ENCODE results near the gene CCDC81. TPM values are rescaled to one million over a fixed set of nuclear protein-coding genes. Genes with fewer than 3 reads are reported as not detected.

Gene CCDC81
- total and polyA plus RNA-seq, 2 of the 4 experiments (the other 2 are of a cell fraction) = 3.1 to 6.5 TPM

DNA sequence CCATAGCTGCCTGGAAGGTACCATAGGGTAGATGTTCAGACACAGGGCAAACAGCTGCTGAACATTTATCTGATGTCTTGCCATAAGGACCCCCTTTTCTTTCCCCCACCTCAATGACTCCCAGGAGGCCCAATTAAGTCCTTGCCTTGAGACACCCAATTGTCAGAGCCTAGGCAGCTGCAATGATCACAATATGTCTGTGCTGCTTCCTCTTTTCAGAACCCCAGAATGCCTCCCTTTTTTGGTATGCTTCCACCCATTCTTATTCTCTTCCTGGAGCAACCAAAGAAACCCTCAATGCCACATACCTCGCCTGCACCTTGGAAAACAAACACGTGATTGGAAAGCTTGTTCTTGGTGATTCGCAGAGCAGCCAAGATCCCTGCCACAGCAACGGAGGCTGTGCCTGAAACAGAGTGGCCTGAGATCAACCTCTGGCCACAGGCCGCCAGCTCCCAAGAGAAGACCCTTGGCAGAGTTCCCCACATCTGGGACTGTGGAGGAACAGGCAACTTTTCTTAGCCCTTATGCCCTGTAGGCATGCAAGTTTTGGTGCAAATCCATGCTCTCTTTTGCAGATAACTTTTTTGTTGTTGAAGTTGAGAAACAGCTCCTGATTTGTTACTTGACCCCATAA is 75.4 kb downstream of the CCDC81 start:
- no peak overlapping the region for H2BK120ac ChIP-seq (ENCODE audit: low read depth, low read length)
- H3K27me3 ChIP-seq (ENCODE audit: control insufficient read depth, insufficient read depth, low read length) = no peaks in the 10 kb centered on the region
- dilution Hi-C loops (cut with HindIII; ENCODE audit: low sequenced_read_pairs, unreplicated experiment) = no loop called here
- no peak overlapping the region for H4K91ac ChIP-seq (ENCODE audit: insufficient read depth, low read depth, low read length)
- CTCF ChIA-PET = interaction anchor here (1.0 kb wide), 1 partner anchor 89 kb away, joined by 4 read pairs; no protein-coding TSS in a partner anchor
- DNase-seq (no peak), ATAC-seq (ENCODE audit: low read depth) (no peak)
- no peak overlapping the region for H2BK20ac ChIP-seq (ENCODE audit: low read depth, low read length)
- H3K4me2 ChIP-seq (ENCODE audit: low read depth, low read length) = no peak overlapping the region
- H2BK15ac ChIP-seq (ENCODE audit: low read depth, low read length) = no peak overlapping the region
- POLR2A ChIA-PET (ENCODE audit: unreplicated experiment) = no interaction called here
- H3K23ac ChIP-seq (ENCODE audit: low read depth, low read length) = no peak overlapping the region
- no peak overlapping the region for H2BK5ac ChIP-seq (ENCODE audit: low read depth, low read length, poor library complexity, severe bottlenecking)
- intact Hi-C loops (cut with micrococcal nuclease) = no loop called here
- no peaks in the 10 kb centered on the region for H3K9me1 ChIP-seq (ENCODE audit: insufficient read depth, low read length)
- no peak overlapping the region for H3K14ac ChIP-seq (replicated peaks; ENCODE audit: low read depth, low read length)
- no peak overlapping the region for H2AFZ ChIP-seq (replicated peaks; ENCODE audit: low read length, poor library complexity)
- WGBS, 2 experiments (ENCODE audit: extremely low coverage in 2 of 2, insufficient read length in 1 of 2) = 100% methylated on average over 3 of the region's 5 CpGs; no CpG with 5 or more reads in 1 of the 2 experiments
- H3K9me3 ChIP-seq (ENCODE audit: control insufficient read depth, insufficient read depth, low read length) = no peaks in the 10 kb centered on the region
- no peak overlapping the region for H3K9ac ChIP-seq (ENCODE audit: low read depth, low read length)
- no peak overlapping the region for H3K56ac ChIP-seq (ENCODE audit: extremely low read depth, insufficient read depth, low read length)
- H3K27ac ChIP-seq (ENCODE audit: insufficient read depth, low read length) = no peak overlapping the region
- H2AK9ac ChIP-seq (replicated peaks; ENCODE audit: low read depth, low read length, poor library complexity) = no peak overlapping the region
- no peak overlapping the region for H3K18ac ChIP-seq (ENCODE audit: low read depth, low read length)
- H4K20me1 ChIP-seq (ENCODE audit: insufficient read depth, low read length) = no peaks in the 10 kb centered on the region
- H3K79me1 ChIP-seq (ENCODE audit: low read depth in 1 of 2, low read length in 2 of 2) = no peaks in the 10 kb centered on the region
- H4K8ac ChIP-seq (ENCODE audit: low read depth in 2 of 2, low read length in 2 of 2) = no peak overlapping the region
- H2AK5ac ChIP-seq (ENCODE audit: low read depth, low read length) = no peak overlapping the region
- no peak overlapping the region for H4K5ac ChIP-seq (ENCODE audit: low read depth, low read length)
- TF ChIP-seq RFX5 (IDR thresholded peaks at IDR 0.05; ENCODE audit: low read depth, low read length) (no peak), FOS (IDR thresholded peaks at IDR 0.05; ENCODE audit: low read depth, low read length) (no peak), RAD21 (IDR thresholded peaks at IDR 0.05; ENCODE audit: low read length) (no peak), RCOR1 (IDR thresholded peaks at IDR 0.05; ENCODE audit: insufficient replicate concordance, low read length) (no peak), SMC3 (IDR thresholded peaks at IDR 0.05; ENCODE audit: low read depth, low read length) (no peak), CHD1 (IDR thresholded peaks at IDR 0.05; ENCODE audit: low read depth, low read length) (no peak), NFE2L2 (IDR thresholded peaks at IDR 0.05; ENCODE audit: low read depth, low read length) (no peak), CEBPB (IDR thresholded peaks at IDR 0.05; ENCODE audit: low read depth, low read length) (no peak), BHLHE40 (IDR thresholded peaks at IDR 0.05; ENCODE audit: low read depth, low read length) (no peak), POLR2A (IDR thresholded peaks at IDR 0.05; ENCODE audit: low read depth, low read length) (no peak), MAFK (IDR thresholded peaks at IDR 0.05; ENCODE audit: low read depth, low read length) (no peak)
- TF ChIP-seq, protein P1, sequence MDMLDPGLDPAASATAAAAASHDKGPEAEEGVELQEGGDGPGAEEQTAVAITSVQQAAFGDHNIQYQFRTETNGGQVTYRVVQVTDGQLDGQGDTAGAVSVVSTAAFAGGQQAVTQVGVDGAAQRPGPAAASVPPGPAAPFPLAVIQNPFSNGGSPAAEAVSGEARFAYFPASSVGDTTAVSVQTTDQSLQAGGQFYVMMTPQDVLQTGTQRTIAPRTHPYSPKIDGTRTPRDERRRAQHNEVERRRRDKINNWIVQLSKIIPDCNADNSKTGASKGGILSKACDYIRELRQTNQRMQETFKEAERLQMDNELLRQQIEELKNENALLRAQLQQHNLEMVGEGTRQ (IDR thresholded peaks at IDR 0.05; ENCODE audit: low read depth, low read length) = no peak
- TF ChIP-seq, protein P2, sequence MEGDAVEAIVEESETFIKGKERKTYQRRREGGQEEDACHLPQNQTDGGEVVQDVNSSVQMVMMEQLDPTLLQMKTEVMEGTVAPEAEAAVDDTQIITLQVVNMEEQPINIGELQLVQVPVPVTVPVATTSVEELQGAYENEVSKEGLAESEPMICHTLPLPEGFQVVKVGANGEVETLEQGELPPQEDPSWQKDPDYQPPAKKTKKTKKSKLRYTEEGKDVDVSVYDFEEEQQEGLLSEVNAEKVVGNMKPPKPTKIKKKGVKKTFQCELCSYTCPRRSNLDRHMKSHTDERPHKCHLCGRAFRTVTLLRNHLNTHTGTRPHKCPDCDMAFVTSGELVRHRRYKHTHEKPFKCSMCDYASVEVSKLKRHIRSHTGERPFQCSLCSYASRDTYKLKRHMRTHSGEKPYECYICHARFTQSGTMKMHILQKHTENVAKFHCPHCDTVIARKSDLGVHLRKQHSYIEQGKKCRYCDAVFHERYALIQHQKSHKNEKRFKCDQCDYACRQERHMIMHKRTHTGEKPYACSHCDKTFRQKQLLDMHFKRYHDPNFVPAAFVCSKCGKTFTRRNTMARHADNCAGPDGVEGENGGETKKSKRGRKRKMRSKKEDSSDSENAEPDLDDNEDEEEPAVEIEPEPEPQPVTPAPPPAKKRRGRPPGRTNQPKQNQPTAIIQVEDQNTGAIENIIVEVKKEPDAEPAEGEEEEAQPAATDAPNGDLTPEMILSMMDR (conservative IDR thresholded peaks at IDR 0.05; ENCODE audit: low read depth, low read length) = no peak
- H3K4me1 ChIP-seq (ENCODE audit: control insufficient read depth, insufficient read depth, low read length) = no peaks in the 10 kb centered on the region
- H3K4me3 ChIP-seq (ENCODE audit: insufficient read depth, low read depth, low read length) = no peak overlapping the region
- in situ Hi-C loops (cut with MboI; ENCODE audit: low sequenced_read_pairs) = loop anchor here (25.0 kb wide), 1 partner anchor 837 kb away; no protein-coding TSS in a partner anchor
- BruUV-seq (replicated peaks) = no TSS peak
- no peak overlapping the region for H3K4ac ChIP-seq (ENCODE audit: low read depth, low read length)
- H3K36me3 ChIP-seq (ENCODE audit: control insufficient read depth, insufficient read depth, low read length) = no peaks in the 10 kb centered on the region
